Measurements from ENCODE around the gene KMT2C. TPM values are rescaled to one million over a fixed set of nuclear protein-coding genes. Genes with fewer than 3 reads are reported as not detected.
"Not testable (repeated sequence)": the region's sequence is repeated elsewhere in the genome, so short reads cannot be mapped to it uniquely, and the experiment has no call there.

Gene KMT2C
- total and polyA plus RNA-seq, 11 donors, result 8.4 to 62.4 (median 42.2) TPM

GRCh38 chr7:152462995-152463708, 27.3 kb upstream of the KMT2C start:
- peak overlapping the region; percentile 49 to 99 (median 82) for H3K4me3 ChIP-seq
- intact Hi-C loops (cut with DNase I), result loop anchor here in 8 of 10 donors (1.0 to 10.0 kb wide), 10 partner anchors 26 to 218 kb away; partner anchors contain the start of genes XRCC2 (in 4 of the 8) and KMT2C (in 2 of the 8)
- H3K9me3 ChIP-seq, result no peaks in the 10 kb centered on the region
- ATAC-seq (peak; percentile 2 to 14 (median 2)), DNase-seq (peak in 1 of 5 donors; percentile 36)
- TF ChIP-seq CTCF (IDR thresholded peaks at IDR 0.05) (no peak), POLR2A (IDR thresholded peaks at IDR 0.05) (peak; percentile 16 to 42)
- peaks cover 0 to 33% (median 7%) of the 10 kb centered on the region in 12 donors for H3K4me1 ChIP-seq
- H3K27ac ChIP-seq, result peak overlapping the region; percentile 41 to 98 (median 89)
- H3K36me3 ChIP-seq, result no peaks in the 10 kb centered on the region
- no peaks in the 10 kb centered on the region for H3K27me3 ChIP-seq
- 2 to 3% (median 2%) methylated on average over 29 of the region's 29 CpGs for WGBS, 4 donors

DNA sequence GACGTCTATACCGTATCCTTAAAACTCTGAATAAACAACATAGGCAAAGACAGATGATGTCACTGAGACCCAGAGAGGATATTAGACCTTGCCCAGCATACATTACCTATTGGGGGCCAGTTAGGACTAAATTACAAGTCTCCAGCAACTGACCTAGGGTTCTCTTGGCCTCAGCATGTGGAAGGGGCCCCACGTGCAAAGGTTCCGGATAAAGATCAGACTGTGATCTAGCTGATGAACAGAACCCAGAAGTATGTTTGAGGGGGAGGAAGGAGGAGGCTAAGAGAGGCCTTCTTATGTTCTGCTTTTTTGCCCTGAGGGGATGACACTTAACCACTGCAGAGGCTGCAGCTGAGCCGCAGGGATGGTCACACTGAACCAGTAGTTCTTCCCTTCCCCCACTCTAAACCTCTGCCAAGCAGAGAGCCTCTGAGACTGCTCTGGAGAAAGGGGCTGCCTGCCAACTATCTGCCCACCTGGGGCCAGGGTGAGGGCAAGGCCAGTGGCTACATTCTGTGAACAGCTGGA, 24.0 kb upstream of the KMT2C start:
- no peak for TF ChIP-seq POLR2A (IDR thresholded peaks at IDR 0.05)
- no peak for TF ChIP-seq CTCF (IDR thresholded peaks at IDR 0.05)
- H3K27ac ChIP-seq, result peak overlapping the region in 1 of 12 donors; percentile 74
- H3K4me3 ChIP-seq, result no peak overlapping the region
- intact Hi-C loops (cut with DNase I), result loop anchor here in 8 of 10 donors (5.0 to 10.0 kb wide), 8 partner anchors 95 to 218 kb away; partner anchors contain the start of gene XRCC2 (in 4 of the 8)
- 64 to 78% (median 74%) methylated on average over 5 of the region's 5 CpGs for WGBS, 4 donors
- no peaks in the 10 kb centered on the region for H3K9me3 ChIP-seq
- peaks cover 0 to 24% (median 0%) of the 10 kb centered on the region in 12 donors for H3K4me1 ChIP-seq
- no peak for ATAC-seq
- no peaks in the 10 kb centered on the region for H3K36me3 ChIP-seq
- no peaks in the 10 kb centered on the region for H3K27me3 ChIP-seq
- peak in 3 of 5 donors; percentile 30 to 49 (median 31) for DNase-seq

- Histone ChIP-seq H3K27me3 (no peaks in the 10 kb centered on the region), H3K36me3 (no peaks in the 10 kb centered on the region), H3K9me3 (no peaks in the 10 kb centered on the region), H3K4me3 (no peak overlapping the region), H3K27ac (no peak overlapping the region), H3K4me1 (peaks cover 0 to 6% (median 0%) of the 10 kb centered on the region in 12 donors)
- DNase-seq (no peak), ATAC-seq (no peak)
- no peak for TF ChIP-seq POLR2A (IDR thresholded peaks at IDR 0.05)
- no peak for TF ChIP-seq CTCF (IDR thresholded peaks at IDR 0.05)
- WGBS, 4 donors, result 57 to 64% (median 62%) methylated on average over 5 of the region's 5 CpGs
- intact Hi-C loops (cut with DNase I), result no loop called here
Measured at GRCh38 chr7:152451356-152451755, 15.6 kb upstream of the KMT2C start.

GRCh38 chr7:152445386-152446008, 9.7 kb upstream of the KMT2C start:
- H3K27me3 ChIP-seq; DNase-seq; intact Hi-C loops (cut with DNase I); H3K36me3 ChIP-seq; ATAC-seq; H3K27ac ChIP-seq; H3K4me1 ChIP-seq; H3K4me3 ChIP-seq; H3K9me3 ChIP-seq: not testable (repeated sequence)
- WGBS, 4 donors, result 61 to 87% (median 81%) methylated on average over 3 to 19 of the region's 19 CpGs
